Keratinocyte (primary cell): ENCODE data around the gene MGMT.

ENCODE experiments used
- EZH2 ChIP-seq: IDR thresholded peaks from one replicate; pipeline ENCODE4 v1.6.1; 2012; ENCODE audit warnings: inconsistent platforms, mild to moderate bottlenecking, low read length, moderate library complexity
- TF ChIP-seq, protein P1 (sequence below), 3 experiments: IDR thresholded peaks in 1 of 3; conservative IDR thresholded peaks in 1 of 3; optimal IDR thresholded peaks in 1 of 3; 2 replicates in 2 of 3; 3 replicates in 1 of 3; pipeline versions ENCODE3 to v1.5.1; 2011; ENCODE audit warnings: low read length in 3 of 3, mild to moderate bottlenecking in 3 of 3, moderate library complexity in 2 of 3, control low read depth in 1 of 3, inconsistent platforms in 1 of 3; ENCODE audit not compliant: insufficient read depth in 2 of 3; ENCODE audit errors: extremely low read depth in 1 of 3

DNA sequence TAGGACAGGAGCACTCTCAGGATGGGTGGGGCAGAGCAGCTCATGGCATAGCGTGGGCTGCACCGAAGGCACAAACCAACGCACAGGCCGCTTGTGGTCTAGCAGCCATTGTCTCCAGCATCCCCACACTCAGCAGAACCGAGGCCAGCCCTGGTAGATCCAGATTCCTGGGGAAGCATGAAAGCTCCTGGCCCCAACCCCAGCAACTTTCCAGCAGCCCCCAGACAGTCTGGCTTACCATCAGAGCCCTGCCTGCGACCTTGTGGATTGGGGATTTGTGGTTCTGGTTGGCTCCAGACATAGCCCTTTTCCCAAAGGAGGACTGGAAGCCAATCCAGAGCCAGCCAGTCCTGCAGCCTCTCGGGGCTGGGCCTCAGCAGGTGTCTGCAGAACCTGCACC lies 33.8 kb upstream of the MGMT start:
- TF ChIP-seq, protein P1, sequence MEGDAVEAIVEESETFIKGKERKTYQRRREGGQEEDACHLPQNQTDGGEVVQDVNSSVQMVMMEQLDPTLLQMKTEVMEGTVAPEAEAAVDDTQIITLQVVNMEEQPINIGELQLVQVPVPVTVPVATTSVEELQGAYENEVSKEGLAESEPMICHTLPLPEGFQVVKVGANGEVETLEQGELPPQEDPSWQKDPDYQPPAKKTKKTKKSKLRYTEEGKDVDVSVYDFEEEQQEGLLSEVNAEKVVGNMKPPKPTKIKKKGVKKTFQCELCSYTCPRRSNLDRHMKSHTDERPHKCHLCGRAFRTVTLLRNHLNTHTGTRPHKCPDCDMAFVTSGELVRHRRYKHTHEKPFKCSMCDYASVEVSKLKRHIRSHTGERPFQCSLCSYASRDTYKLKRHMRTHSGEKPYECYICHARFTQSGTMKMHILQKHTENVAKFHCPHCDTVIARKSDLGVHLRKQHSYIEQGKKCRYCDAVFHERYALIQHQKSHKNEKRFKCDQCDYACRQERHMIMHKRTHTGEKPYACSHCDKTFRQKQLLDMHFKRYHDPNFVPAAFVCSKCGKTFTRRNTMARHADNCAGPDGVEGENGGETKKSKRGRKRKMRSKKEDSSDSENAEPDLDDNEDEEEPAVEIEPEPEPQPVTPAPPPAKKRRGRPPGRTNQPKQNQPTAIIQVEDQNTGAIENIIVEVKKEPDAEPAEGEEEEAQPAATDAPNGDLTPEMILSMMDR (optimal IDR thresholded peaks at IDR 0.05 in 1 of 3, IDR thresholded peaks at IDR 0.05 in 1 of 3, conservative IDR thresholded peaks at IDR 0.05 in 1 of 3; ENCODE audit: extremely low read depth in 1 of 3, insufficient read depth in 2 of 3, low read length in 3 of 3): no peak
- TF ChIP-seq EZH2: no peak
